PC-3 (cell line): ENCODE results near the gene PSMD5.

Source experiments
- EZH2phosphoT487 ChIP-seq: fragments of 300-600 bp; sonication (generic); IDR thresholded peaks from 2 replicates; pipeline ENCODE4 v1.6.1; 2018; ENCODE audit warnings: mild to moderate bottlenecking, antibody characterized with exemption, low read length, borderline replicate concordance
- TF ChIP-seq, protein P1 (sequence below): fragments of 300-600 bp; sonication (generic); conservative IDR thresholded peaks from 2 replicates; pipeline ENCODE4 v1.5.1; 2017; ENCODE audit warnings: antibody characterized with exemption, low read depth, mild to moderate bottlenecking, low read length

DNA sequence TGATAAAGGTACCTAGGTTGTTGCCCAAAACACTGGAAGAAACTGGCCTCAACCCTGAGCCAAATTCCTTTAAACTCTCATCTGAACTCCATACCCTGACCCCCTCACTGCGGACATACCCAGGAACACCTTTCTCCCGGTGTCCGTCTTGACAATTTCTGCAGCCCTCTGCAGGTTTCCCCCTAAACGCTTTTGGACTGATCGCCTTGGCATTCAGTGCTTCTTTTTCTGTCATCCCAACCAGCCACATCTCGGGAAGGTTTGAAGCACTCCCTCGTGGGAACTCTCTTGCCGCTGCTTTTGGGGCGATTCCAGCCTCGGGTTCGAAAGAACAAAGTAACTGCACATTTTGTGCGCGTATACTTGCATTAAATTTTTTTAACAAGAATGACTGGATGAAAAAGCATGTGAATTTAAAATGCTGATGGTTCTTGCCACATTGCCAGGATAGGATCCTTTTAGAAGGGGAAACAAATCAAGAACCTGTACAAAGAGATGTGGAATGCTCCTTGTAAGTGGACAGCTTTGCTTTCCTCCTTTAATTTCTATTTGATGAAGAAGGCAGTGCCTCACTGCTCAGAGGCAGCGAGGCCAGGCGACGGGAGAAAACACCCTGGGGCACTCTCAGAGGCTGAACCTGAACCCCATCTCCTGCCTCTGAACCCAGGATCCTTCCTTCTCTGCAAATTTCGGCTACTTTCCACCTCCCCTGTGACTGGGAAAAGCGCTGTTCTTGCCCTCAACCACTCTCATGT lies 615 bp downstream of the PSMD5 start:
- TF ChIP-seq, protein P1, sequence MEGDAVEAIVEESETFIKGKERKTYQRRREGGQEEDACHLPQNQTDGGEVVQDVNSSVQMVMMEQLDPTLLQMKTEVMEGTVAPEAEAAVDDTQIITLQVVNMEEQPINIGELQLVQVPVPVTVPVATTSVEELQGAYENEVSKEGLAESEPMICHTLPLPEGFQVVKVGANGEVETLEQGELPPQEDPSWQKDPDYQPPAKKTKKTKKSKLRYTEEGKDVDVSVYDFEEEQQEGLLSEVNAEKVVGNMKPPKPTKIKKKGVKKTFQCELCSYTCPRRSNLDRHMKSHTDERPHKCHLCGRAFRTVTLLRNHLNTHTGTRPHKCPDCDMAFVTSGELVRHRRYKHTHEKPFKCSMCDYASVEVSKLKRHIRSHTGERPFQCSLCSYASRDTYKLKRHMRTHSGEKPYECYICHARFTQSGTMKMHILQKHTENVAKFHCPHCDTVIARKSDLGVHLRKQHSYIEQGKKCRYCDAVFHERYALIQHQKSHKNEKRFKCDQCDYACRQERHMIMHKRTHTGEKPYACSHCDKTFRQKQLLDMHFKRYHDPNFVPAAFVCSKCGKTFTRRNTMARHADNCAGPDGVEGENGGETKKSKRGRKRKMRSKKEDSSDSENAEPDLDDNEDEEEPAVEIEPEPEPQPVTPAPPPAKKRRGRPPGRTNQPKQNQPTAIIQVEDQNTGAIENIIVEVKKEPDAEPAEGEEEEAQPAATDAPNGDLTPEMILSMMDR, result no peak
- no peak for TF ChIP-seq EZH2phosphoT487
